Type B pancreatic cell (in vitro differentiated cells): Measurements from ENCODE around the gene ADIPOQ. TPM values are rescaled to one million over a fixed set of nuclear protein-coding genes. Genes with fewer than 3 reads are reported as not detected.
A peak's percentile ranks its signal among the peaks of the same experiment; 100 is the strongest.
"Not testable (repeated sequence)": the region's sequence is repeated elsewhere in the genome, so short reads cannot be mapped to it uniquely, and the experiment has no call there.

Experiments
- DNase-seq: peaks from one replicate; pipeline ENCODE4 v3.0.0; 2021; ENCODE audit warnings: mixed read lengths; ENCODE audit not compliant: unreplicated experiment; ENCODE audit errors: extremely low spot score
- H3K27ac Mint-ChIP-seq: 2 replicates; pipeline ENCODE4 v1.8.0; 2021; ENCODE audit warnings: mild to moderate bottlenecking, mixed read lengths
- H3K27me3 Mint-ChIP-seq: 2 replicates; pipeline ENCODE4 v1.8.0; 2021; ENCODE audit warnings: mixed read lengths
- H3K36me3 Mint-ChIP-seq: 2 replicates; pipeline ENCODE4 v1.8.0; 2021; ENCODE audit warnings: mixed read lengths
- H3K4me1 Mint-ChIP-seq: one replicate; pipeline ENCODE4 v1.8.0; 2021; ENCODE audit warnings: mixed read lengths; ENCODE audit not compliant: unreplicated experiment
- H3K4me3 Mint-ChIP-seq: 2 replicates; pipeline ENCODE4 v1.8.0; 2021; ENCODE audit warnings: mild to moderate bottlenecking, mixed read lengths
- H3K9me3 Mint-ChIP-seq: 2 replicates; pipeline ENCODE4 v1.8.0; 2021; ENCODE audit warnings: mixed read lengths
- total RNA-seq: library from RNA; stranded (reverse); gene quantifications from 2 replicates; pipeline ENCODE4 v1.2.1, GENCODE V29; 2021; ENCODE audit warnings: low replicate concordance
- TF ChIP-seq, protein P1 (sequence below): fragments of 200-600 bp; sonication (generic); conservative IDR thresholded peaks from 2 replicates; pipeline ENCODE4 v1.5.0; 2021; ENCODE audit warnings: antibody characterized with exemption, mild to moderate bottlenecking

ADIPOQ gene
- total RNA-seq, 1 donor from 2014 or later: not detected

DNA sequence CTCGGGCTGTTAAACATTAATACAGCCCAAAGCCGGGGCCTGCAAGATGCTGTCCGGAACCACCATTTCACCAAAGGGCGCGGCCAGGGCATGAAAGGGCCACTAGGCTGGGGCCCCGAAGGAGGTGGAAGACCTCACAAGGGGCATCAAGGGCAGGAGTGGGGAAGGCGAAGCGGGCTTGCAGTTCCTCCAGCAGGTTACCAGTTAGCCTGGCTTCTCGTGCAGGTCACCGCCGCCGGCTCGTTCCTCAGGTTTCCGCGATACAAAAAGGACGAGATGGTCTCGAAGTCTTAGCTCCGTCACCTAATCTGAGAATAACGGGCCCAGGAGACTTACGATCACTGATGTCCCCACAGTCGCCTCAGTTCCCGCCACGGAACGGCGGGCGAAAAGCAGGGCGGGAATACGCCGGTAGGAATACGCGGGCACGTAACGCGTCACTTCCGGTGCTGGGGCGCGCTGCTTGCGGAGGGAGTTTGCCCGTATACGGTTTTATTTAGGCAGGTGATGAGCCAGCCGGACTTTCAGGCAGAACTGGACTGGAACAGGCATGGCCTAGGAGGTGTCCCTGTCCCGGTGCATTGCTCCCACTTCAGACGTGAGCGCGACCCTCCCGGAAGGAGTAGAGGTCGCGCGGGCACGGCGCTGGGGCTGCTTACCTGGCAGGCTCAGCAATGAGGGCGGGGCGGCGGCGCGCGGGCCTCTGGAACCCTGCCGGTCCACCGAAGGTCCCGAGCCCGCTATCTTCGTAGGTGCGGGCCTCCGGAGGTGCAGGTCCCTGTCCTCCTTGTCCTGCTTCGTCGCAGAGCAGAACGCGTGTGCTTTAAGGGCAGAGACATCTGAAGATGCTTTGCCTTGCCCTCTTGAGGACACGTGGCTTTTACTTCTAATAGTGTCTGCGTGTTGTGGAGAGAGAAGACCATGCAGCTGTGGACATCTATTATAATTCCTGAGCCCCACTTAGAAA lies 36.1 kb upstream of the ADIPOQ start, which contains the start of gene RFC4:
TSS of gene RFC4 (minus strand) at position 394 of the 967 bp plus-strand sequence. CDS start 1,769 bp downstream, outside the sequence.
- TF ChIP-seq, protein P1, sequence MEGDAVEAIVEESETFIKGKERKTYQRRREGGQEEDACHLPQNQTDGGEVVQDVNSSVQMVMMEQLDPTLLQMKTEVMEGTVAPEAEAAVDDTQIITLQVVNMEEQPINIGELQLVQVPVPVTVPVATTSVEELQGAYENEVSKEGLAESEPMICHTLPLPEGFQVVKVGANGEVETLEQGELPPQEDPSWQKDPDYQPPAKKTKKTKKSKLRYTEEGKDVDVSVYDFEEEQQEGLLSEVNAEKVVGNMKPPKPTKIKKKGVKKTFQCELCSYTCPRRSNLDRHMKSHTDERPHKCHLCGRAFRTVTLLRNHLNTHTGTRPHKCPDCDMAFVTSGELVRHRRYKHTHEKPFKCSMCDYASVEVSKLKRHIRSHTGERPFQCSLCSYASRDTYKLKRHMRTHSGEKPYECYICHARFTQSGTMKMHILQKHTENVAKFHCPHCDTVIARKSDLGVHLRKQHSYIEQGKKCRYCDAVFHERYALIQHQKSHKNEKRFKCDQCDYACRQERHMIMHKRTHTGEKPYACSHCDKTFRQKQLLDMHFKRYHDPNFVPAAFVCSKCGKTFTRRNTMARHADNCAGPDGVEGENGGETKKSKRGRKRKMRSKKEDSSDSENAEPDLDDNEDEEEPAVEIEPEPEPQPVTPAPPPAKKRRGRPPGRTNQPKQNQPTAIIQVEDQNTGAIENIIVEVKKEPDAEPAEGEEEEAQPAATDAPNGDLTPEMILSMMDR: no peak
- peaks cover 4% of the 10 kb centered on the region for H3K27me3 Mint-ChIP-seq
- peak within 1 kb of the TSS; percentile 95 for H3K4me3 Mint-ChIP-seq
- peak; percentile 85 for DNase-seq
- H3K4me1 Mint-ChIP-seq: peaks cover 10% of the 10 kb centered on the region
- no peaks in the 10 kb centered on the region for H3K9me3 Mint-ChIP-seq
- H3K27ac Mint-ChIP-seq: peak within 1 kb of the TSS; percentile 89
- peaks cover 7% of the 10 kb centered on the region for H3K36me3 Mint-ChIP-seq

DNA sequence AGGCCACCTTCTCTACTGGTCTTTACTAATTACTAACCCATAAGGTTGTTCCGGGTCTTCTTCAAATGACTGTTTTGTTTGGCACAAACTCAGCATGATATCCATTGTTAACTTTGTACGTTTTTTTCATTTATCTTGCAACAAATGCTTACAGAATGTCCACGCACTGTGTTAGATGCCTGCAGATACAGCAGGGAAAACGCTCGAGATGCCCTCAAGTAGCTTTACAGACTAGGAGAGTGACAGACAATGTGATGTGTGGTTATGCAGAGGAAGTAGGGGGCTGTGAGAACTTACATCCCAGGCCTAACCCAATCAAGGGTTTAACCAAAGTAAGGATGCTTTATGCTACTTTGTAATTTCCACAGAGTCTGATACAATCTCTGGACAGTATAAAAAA lies 35.3 kb upstream of the ADIPOQ start:
- Mint-ChIP-seq H3K4me1 (peaks cover 10% of the 10 kb centered on the region), H3K27me3 (peaks cover 4% of the 10 kb centered on the region), H3K27ac (peak overlapping the region; percentile 89), H3K4me3 (peak overlapping the region; percentile 95), H3K36me3 (peaks cover 7% of the 10 kb centered on the region), H3K9me3 (no peaks in the 10 kb centered on the region)
- DNase-seq: no peak
- TF ChIP-seq, protein P1: no peak

DNA sequence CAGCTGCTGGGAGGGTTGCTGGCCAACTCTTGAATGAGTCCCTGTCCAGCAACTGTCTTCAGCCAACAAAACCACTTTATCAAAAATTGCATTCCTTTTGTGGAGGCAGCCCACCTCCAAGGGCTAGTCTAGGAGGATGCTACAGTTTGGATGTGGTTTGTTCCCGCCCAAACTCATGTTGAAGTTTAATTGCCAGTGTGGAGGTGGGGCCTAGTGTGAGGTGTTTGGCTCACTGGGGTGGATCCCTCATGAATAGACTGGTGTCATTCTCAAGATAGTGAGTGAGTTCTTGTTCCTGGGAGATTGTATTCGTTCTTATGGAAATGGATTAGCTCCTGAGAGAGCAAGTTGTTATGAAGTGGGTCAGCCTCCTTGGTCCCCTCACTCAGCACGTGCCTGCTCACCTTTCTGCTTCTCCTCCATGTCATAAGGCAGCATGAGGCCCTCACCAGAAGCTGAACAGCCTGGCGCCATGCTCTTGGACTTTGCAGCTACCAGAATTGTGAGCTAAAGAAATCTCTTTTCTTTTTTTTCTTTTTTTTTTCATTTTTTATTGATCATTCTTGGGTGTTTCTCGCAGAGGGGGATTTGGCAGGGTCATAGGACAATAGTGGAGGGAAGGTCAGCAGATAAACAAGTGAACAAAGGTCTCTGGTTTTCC lies 32.0 kb upstream of the ADIPOQ start:
- Mint-ChIP-seq H3K4me3 (no peak overlapping the region), H3K9me3 (no peaks in the 10 kb centered on the region), H3K27me3 (peaks cover 20% of the 10 kb centered on the region), H3K36me3 (no peaks in the 10 kb centered on the region), H3K27ac (no peak overlapping the region), H3K4me1 (peaks cover 6% of the 10 kb centered on the region)
- DNase-seq: no peak
- TF ChIP-seq, protein P1: no peak

DNA sequence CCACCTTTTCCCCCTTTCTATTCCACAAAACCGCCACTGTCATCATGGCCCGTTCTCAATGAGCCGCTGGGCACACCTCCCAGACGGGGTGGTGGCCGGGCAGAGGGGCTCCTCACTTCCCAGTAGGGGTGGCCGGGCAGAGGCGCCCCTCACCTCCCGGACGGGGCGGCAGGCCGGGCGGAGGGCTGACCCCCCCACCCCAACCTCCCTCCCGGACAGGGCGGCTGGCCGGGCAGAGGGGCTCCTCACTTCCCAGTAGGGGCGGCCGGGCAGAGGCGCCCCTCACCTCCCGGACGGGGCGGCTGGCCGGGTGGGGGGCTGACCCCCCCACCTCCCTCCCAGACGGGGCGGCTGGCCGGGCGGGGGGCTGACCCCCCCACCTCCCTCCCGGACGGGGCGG lies 31.2 kb upstream of the ADIPOQ start:
- H3K4me3 Mint-ChIP-seq, H3K27ac Mint-ChIP-seq, H3K36me3 Mint-ChIP-seq, DNase-seq, H3K4me1 Mint-ChIP-seq, H3K9me3 Mint-ChIP-seq: not testable (repeated sequence)
- H3K27me3 Mint-ChIP-seq: peaks cover 28% of the 10 kb centered on the region

DNA sequence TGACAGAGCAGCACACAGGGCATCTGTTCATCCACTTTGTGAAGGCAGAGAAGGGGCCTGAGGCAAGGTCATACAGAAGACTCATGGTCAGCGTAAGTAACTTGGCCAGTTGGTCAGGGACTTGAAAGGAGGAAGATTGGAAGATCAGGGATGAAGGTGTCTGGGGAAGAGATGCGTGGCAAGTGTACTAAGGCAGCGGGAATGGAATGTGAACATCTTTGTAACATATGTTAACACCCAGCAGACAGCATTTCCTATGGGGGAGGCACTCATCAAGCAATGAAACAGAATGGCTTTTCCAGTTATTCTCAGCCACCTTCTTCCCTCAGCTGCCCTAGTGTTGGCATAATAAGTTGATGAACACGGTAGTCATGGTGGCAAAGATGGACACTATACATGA lies 28.4 kb upstream of the ADIPOQ start:
- TF ChIP-seq, protein P1: no peak
- H3K4me1 Mint-ChIP-seq: no peaks in the 10 kb centered on the region
- DNase-seq: no peak
- H3K36me3 Mint-ChIP-seq: no peaks in the 10 kb centered on the region
- H3K9me3 Mint-ChIP-seq: no peaks in the 10 kb centered on the region
- no peak overlapping the region for H3K27ac Mint-ChIP-seq
- no peak overlapping the region for H3K4me3 Mint-ChIP-seq
- peaks cover 46% of the 10 kb centered on the region for H3K27me3 Mint-ChIP-seq

DNA sequence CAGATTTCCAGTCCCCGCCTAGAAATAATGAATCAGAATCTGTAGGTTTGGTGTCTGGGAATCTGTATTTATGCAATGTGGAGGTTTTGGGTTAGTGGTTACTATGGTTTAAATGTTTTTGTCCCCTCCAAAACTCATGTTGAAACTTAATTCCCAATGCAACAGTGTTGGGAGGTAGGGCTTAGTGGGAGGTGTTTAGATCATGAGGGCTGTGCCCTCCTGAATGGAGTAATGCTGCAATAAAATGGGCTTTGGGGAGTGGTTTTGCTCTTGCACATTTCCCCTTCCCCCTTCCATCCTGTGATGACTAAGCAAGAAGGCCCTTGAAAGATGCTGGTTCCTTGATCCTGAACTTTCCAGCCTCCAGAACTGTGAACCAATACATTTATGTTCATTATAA lies 27.1 kb upstream of the ADIPOQ start:
- H3K27me3 Mint-ChIP-seq: peaks cover 42% of the 10 kb centered on the region
- no peaks in the 10 kb centered on the region for H3K4me1 Mint-ChIP-seq
- no peak overlapping the region for H3K4me3 Mint-ChIP-seq
- DNase-seq: no peak
- no peaks in the 10 kb centered on the region for H3K36me3 Mint-ChIP-seq
- no peak overlapping the region for H3K27ac Mint-ChIP-seq
- H3K9me3 Mint-ChIP-seq: no peaks in the 10 kb centered on the region
- TF ChIP-seq, protein P1: no peak
